AG04450 (cell line): ENCODE data around the gene SLCO2A1. TPM values are rescaled to one million over a fixed set of nuclear protein-coding genes. Genes with fewer than 3 reads are reported as not detected.

Source experiments
- CTCF ChIA-PET: fragments of 300-600, 350-600 bp; formaldehyde crosslinking; extraction: SDS; loops from one replicate; lab custom pipeline; 2022; ENCODE audit warnings: antibody characterized with exemption, inconsistent platforms; lab: Charles Lee
- POLR2A ChIA-PET: fragments of 350-600 bp; formaldehyde crosslinking; extraction: SDS; loops from one replicate; lab custom pipeline; 2021; ENCODE audit warnings: antibody characterized with exemption, inconsistent platforms; lab: Yijun Ruan, JAX
- DNase-seq: peaks from one replicate; pipeline ENCODE4 v3.0.0-alpha.2; 2011; ENCODE audit warnings: low read depth, low spot score
- H3K27ac ChIP-seq: one replicate; pipeline ENCODE4 v1.5.1; 2012; ENCODE audit warnings: low read depth, low read length, control low read depth
- H3K27me3 ChIP-seq: one replicate; pipeline ENCODE4 v1.6.0; 2012; ENCODE audit warnings: low read length; ENCODE audit not compliant: control insufficient read depth, insufficient read depth
- H3K4me3 ChIP-seq: 2 replicates; pipeline ENCODE4 v1.5.1; 2011; ENCODE audit warnings: mild to moderate bottlenecking, low read depth, low read length, control low read depth
- H3K9me3 ChIP-seq: 2 replicates; pipeline ENCODE4 v1.5.1; 2012; ENCODE audit warnings: low read length; ENCODE audit not compliant: control insufficient read depth, insufficient read depth
- polyA plus RNA-seq: library from polyadenylated mRNA; depleted of rRNA; stranded (reverse); fragments of >200 nt; gene quantifications from 2 replicates; pipeline ENCODE4 v1.2.3, GENCODE V29; 2011
- TF ChIP-seq, protein P1 (sequence below): IDR thresholded peaks from 2 replicates; pipeline ENCODE4 v1.5.1; 2011; ENCODE audit warnings: low read depth, low read length, control low read depth, inconsistent platforms

The SLCO2A1 gene
- polyA plus RNA-seq, 1 experiment, result 1.6 TPM

DNA sequence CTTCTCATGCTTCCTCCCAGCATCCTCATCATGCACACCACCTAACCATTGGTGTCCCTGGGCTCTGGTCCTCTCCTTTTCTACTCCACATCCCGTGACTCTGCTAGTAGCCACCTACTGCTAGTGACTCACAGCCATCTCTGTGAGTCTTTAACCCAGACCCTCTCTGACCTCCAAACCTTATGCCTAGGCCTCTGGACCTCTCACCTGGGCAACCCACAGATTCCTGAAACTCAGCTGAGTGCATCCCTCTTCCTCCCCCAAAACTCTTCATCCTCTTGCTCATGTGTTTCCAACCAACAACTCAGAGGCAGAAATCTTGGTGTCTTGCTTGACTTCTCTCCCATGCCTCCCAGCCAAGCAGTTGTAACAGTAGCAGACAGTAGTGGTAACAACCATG, 20.0 kb upstream of the SLCO2A1 start:
- Histone ChIP-seq H3K9me3 (no peaks in the 10 kb centered on the region; the same call in 1 of the 2 replicates), H3K27me3 (no peaks in the 10 kb centered on the region), H3K27ac (no peak overlapping the region), H3K4me3 (no peak overlapping the region)
- CTCF ChIA-PET, result no interaction called here
- POLR2A ChIA-PET, result no interaction called here
- TF ChIP-seq, protein P1, sequence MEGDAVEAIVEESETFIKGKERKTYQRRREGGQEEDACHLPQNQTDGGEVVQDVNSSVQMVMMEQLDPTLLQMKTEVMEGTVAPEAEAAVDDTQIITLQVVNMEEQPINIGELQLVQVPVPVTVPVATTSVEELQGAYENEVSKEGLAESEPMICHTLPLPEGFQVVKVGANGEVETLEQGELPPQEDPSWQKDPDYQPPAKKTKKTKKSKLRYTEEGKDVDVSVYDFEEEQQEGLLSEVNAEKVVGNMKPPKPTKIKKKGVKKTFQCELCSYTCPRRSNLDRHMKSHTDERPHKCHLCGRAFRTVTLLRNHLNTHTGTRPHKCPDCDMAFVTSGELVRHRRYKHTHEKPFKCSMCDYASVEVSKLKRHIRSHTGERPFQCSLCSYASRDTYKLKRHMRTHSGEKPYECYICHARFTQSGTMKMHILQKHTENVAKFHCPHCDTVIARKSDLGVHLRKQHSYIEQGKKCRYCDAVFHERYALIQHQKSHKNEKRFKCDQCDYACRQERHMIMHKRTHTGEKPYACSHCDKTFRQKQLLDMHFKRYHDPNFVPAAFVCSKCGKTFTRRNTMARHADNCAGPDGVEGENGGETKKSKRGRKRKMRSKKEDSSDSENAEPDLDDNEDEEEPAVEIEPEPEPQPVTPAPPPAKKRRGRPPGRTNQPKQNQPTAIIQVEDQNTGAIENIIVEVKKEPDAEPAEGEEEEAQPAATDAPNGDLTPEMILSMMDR, result no peak
- no peak for DNase-seq

DNA sequence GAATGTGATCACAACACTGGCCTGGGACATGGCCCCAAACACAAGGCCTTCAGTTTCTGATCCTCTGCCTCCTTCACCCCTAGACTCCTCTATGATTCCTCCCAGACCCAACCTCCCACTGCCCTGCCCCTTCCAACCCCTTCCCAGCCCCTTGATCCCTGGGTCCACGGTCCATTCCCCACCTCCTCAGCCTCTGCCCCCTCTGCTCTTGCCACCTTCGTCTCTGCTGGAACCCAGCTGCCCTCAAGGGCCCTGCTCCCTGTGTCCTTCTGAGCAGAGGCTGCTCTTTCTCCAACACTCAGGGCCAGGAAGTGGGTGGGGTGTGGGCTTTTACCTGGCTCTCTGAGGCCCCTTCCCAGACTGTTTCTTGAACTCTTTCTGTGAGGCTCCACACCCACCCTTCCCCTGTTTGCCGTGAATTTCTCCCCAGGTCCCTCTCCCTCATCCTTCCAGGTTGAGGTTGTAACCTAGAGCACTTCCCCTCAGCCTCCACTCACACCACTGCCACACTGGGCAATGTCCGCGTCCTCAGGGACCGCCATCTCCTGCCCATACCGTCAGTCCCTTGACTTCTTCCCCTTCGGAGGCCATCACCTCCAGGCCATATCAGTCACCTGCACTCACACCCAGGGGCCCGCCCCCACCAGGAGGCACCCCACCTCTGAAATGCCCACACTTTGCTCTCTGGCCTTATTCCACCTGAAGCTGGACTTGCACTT, 18.7 kb upstream of the SLCO2A1 start:
- no peak for DNase-seq
- H3K9me3 ChIP-seq, result no peaks in the 10 kb centered on the region; the same call in 1 of the 2 replicates
- no peak overlapping the region for H3K4me3 ChIP-seq
- ChIA-PET CTCF (no interaction called here), POLR2A (no interaction called here)
- TF ChIP-seq, protein P1, result no peak
- H3K27ac ChIP-seq, result no peak overlapping the region
- H3K27me3 ChIP-seq, result no peaks in the 10 kb centered on the region

DNA sequence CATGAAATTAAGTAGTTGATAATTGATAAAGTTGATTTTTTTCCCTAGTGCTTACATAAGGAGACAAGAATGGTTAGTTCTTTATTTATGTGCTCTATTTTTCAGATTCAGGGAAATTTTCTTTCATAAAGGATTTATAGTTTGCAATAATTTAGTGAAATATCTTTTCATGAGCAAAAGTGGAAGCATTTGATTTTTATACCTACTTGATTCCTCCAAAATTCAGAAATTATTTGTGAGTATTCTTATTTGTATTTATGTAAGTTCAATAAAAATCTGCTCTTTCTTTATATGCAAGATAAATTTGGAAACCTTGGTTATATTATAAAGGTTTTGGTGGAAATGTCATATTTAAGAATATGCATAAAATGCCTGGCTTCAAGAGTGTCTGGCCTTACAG, 14.7 kb upstream of the SLCO2A1 start:
- TF ChIP-seq, protein P1, result no peak
- ChIA-PET POLR2A (no interaction called here), CTCF (no interaction called here)
- peaks cover 4% of the 10 kb centered on the region; the same call in 1 of the 2 replicates for H3K9me3 ChIP-seq
- DNase-seq, result no peak
- no peak overlapping the region for H3K4me3 ChIP-seq
- no peaks in the 10 kb centered on the region for H3K27me3 ChIP-seq
- H3K27ac ChIP-seq, result no peak overlapping the region

DNA sequence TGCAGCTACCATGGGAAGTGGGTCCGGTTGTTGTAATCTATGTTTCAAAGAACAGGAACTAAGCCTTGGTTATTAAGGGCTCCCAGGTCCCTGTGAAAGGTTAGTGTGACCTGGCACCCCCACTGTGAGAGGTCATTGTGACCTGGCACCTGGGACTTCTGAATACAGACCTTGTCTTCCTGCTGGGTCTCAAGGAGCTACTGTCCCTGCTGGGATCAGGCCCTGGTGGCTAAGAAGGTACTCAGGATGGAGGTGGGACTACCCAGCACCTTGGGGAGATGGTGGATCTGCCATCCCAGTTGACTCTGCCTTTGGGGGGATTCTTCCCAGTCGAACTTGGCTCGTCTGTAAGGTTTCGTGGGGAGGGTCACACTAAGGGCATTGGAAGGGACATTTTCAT, 10.3 kb upstream of the SLCO2A1 start:
- ChIA-PET POLR2A (no interaction called here), CTCF (no interaction called here)
- no peak overlapping the region for H3K27ac ChIP-seq
- no peaks in the 10 kb centered on the region for H3K27me3 ChIP-seq
- no peak for DNase-seq
- peaks cover 4% of the 10 kb centered on the region; the same call in 1 of the 2 replicates for H3K9me3 ChIP-seq
- H3K4me3 ChIP-seq, result no peak overlapping the region
- TF ChIP-seq, protein P1, result no peak

DNA sequence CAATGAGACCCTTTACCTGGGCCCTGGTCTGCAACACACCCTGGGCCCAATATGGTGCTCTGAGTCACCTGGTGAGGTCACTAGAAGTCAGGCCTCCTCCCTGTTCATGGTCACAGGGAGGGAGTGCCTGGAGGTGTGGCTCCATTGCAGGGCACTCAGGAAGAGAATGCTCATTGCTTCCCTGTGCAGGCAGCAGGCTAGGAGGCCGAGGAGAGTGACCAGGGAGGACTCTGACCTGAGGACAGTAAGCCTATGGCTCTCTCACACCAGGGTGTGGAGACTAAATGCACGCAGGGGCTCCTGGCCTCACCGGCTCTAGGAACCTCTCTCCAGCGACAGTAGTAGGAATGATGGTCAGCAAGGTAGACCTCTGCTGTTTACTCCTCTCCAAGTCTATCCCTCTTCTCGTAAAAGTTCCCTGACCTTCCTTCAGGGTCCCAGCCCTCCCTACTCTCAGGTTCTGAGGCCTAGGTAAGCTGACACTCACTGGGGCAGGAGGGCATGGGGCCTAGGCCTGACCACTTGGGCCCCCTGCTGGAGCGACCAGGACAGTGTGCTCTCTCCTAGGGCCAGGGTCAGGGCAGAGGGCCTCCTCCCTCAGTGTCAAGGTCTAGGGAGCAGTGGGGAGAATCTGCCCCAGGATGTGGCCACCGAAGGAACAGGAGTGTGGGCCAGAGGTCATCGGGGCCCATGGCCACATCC, 9.6 kb upstream of the SLCO2A1 start:
- TF ChIP-seq, protein P1, result no peak
- ChIA-PET CTCF (no interaction called here), POLR2A (no interaction called here)
- no peak for DNase-seq
- no peaks in the 10 kb centered on the region for H3K27me3 ChIP-seq
- no peak overlapping the region for H3K27ac ChIP-seq
- no peak overlapping the region for H3K4me3 ChIP-seq
- peaks cover 4% of the 10 kb centered on the region; the same call in 1 of the 2 replicates for H3K9me3 ChIP-seq
